HG03045 (cell line): ENCODE data around the gene SRM.
"Not testable (repeated sequence)": the region's sequence is repeated elsewhere in the genome, so short reads cannot be mapped to it uniquely, and the experiment has no call there.

Experiments used
- ATAC-seq: cut with Tn5 transposase; IDR thresholded peaks from one replicate; pipeline ENCODE4 v1.9.1; 2021; ENCODE audit warnings: mild to moderate bottlenecking, moderate library complexity; ENCODE audit not compliant: unreplicated experiment

Gene SRM

DNA sequence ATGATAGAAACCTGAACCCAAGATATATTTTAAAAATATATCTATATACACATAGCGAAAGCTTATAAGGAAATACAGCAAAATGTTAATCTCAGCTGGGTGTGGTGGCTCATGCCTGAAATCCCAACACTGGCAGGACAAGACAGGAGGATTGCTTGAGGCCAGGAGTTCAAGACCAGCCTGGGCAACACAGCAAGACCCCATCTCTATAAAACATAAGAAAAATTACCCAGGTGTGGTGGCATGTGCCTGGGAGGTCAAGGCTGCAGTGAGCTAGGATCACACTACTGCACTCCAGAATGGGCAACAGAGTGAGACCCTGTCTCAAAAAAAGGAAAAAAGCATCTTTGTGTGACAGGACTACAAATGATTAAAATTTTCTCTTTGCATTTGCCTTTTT is 6.0 kb upstream of the SRM start:
- no peak for ATAC-seq

GRCh38 chr1:11064942-11065341 is 5.1 kb upstream of the SRM start:
- no peak for ATAC-seq

GRCh38 chr1:11063937-11064537 is 4.2 kb upstream of the SRM start:
- ATAC-seq = not testable (repeated sequence)

- ATAC-seq = no peak
Observed at GRCh38 chr1:11062965-11063401, 3.2 kb upstream of the SRM start.

GRCh38 chr1:11061652-11062365 is 2.0 kb upstream of the SRM start:
- ATAC-seq = no peak

GRCh38 chr1:11059155-11059967 is 457 bp downstream of the SRM start:
- ATAC-seq = peak; percentile 14

- no peak for ATAC-seq
Observed at GRCh38 chr1:11058595-11059154, 1.1 kb downstream of the SRM start.

DNA sequence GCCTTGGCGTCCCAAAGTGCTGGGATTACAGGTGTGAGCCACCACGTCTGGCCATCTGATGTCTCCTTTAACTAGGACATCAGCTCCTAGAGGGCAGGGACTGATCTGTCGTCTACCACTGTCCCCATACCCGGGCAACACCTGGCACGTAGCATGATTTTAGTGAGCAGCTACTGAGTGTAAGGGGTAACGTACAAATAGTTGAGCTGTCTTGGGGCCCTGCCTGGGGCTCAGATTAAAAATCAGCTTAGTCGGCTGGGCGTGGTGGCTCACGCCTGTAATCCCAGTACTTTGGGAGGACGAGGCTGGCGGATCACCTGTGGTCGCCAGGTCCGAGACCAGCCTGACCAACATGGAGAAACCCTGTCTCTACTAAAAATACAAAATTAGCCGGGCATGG is 1.8 kb downstream of the SRM start:
- no peak for ATAC-seq

DNA sequence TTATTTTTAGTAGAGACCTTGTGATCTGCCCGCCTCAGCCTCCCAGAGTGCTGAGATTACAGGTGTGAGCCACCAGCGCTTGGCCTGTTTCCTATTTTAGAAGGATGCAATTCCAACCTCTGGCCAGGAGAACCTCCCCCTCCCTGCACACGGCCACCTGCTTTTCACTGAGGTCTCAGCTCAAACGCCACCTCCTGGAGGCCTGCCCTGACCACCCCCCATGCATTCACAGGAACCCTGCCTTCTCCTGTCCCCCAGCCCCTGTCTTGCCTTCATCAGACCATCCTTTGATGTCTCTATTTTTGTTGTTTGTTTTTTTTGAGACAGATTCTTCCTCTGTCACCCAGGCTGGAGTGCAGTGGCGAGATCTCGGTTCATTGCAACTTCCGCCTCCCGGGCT is 2.3 kb downstream of the SRM start:
- ATAC-seq = no peak

- no peak for ATAC-seq
Observed at GRCh38 chr1:11056504-11056903, 3.3 kb downstream of the SRM start.

GRCh38 chr1:11055676-11056075 is 4.1 kb downstream of the SRM start:
- ATAC-seq = no peak

DNA sequence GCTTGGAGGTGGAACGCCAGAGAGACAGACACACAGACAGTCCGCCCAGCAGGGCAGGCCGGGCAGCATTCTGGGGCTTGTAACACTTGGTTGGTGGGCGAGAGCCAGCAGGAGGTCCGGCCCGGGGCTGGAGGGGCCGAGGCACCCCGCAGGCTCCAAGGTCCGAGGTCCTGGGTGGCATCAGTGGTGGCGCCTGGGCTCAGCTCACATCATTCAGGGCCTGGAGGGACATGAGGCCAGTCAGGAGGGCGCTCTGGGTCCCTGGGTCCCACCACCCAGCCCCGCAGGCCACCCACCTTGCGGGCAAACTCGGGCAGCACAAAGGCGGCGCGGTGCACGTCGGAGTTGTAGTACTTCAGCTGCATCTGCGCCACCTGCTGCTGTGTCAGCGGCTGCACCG is 5.2 kb downstream of the SRM start:
- ATAC-seq = no peak

- ATAC-seq = no peak
Observed at GRCh38 chr1:11054181-11054580, 5.6 kb downstream of the SRM start.

DNA sequence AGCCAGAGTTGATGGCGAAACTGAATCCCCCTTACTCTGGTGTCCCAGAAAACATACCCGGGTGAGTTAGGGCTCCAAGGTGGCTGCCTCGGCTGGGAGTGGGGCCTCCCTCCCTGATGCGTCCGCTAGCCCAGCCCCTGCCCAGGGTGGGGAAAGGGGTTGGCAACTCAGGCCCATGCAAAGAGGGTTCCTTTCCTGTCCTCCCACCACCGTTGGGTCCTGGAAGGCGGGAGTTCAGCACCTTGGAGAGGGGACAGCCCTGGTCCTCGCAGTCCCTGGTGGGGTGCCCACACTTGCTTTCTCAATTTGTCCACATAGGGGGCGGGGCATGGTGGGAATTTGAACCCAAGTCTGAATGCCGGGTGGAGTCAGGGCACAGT is 6.1 kb downstream of the SRM start:
- ATAC-seq = no peak

DNA sequence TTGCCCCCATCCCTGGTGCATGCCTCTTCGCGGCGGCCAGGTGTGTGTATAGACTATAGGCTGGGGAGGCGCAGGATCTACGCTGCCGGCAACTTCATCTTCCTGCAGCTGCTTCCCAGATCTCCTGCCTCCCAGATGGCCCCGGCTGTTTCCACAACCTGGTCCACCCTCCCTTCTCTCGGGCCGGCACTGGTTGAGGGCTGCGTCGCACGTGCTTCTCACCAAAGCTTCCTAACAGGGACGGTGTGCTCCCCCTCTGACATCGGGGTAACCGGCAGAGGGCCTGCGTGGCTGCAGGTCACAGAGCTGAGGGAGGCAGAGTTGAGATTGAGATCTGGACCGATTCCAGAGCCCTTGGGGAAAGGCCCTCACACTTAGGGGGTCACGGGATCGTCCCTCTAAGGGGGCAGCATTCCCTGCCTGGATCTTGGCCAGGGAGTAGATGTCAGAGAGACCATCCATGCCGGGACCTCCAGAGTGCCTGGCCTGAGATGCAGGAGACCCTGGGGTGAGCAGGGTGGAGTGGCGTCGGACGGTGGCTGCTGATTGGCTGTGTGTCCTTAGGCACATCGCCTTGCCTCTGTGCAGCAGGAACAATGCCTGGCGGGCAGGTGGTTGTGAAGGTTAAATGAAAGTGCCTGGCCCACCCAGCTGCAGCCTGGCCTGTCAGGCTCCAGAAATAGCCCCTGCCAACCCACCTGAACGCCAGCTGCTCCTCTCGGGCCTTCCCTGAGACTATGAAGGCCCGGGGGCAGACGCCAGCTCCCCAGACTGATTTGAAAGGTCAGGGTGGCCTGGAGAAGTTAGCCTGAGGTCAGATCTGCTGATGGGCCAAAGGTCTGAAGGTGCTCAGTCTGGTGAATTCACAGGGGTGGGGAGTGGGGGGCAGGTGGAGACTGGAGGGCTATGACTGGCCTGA is 6.7 kb downstream of the SRM start:
- no peak for ATAC-seq

DNA sequence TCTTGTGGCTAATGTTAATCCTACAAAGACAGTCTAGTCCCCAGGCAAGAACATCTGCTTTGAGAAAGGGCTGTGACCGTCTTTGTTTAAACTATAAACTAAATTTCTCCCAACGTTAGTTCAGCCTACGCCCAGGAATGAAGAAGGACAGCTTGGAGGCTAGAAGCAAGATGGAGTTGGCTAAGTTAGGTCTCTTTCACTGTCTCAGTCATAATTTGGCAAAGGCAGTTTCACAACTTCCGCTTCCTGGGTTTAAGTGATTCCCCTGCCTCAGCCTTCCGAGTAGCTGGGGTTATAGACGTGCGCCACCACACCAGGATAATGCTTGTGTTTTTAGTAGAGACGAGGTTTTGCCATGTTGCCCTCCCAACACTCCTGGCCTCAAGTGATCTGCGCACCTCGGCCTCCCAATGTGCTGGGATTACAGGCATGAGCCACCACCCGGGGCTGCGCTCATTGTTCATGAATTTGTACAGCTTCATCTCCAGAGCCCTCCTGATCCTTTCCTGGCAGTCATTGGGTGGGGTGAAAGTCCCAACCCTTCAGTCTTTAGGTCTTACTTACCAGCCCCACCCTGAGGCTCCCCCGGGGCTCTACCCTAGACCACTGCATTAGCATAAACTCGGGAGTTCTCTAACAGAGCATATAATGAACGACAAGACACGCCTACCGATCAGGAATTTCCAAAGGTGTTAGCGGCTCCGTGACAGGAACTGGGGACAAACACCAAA is 7.9 kb downstream of the SRM start:
- no peak for ATAC-seq

GRCh38 chr1:11051121-11051520 is 8.7 kb downstream of the SRM start:
- ATAC-seq = not testable (repeated sequence)

GRCh38 chr1:11046625-11047365 is 13.0 kb downstream of the SRM start, which contains the start of gene MASP2:
Gene MASP2 (minus strand): TSS chr1:11047239. CDS start chr1:11047207, 32 bp downstream.
- no peak for ATAC-seq

- no peak for ATAC-seq
Observed at GRCh38 chr1:11046270-11046566, 13.6 kb downstream of the SRM start.
